Liver (tissue), 9 donors: Measurements from ENCODE around the gene CARD14. TPM values are rescaled to one million over a fixed set of nuclear protein-coding genes. Genes with fewer than 3 reads are reported as not detected.

Experiments
- DNase-seq: peaks from one replicate; pipeline ENCODE4 v3.0.0-alpha.2; 2017; ENCODE audit warnings: low spot score
- H3K27ac ChIP-seq, 2 donors: one replicate each; pipeline ENCODE4 v1.7.0; 2013; ENCODE audit warnings: inconsistent platforms in 2 of 2, low read length in 2 of 2, control low read depth in 1 of 2, low read depth in 1 of 2, mild to moderate bottlenecking in 1 of 2
- H3K27me3 ChIP-seq, 4 donors: one replicate each; pipeline versions ENCODE4 v1.6.1 to v1.7.0; 2013; ENCODE audit warnings: low read length in 3 of 4, inconsistent platforms in 1 of 4, mild to moderate bottlenecking in 1 of 4, moderate library complexity in 1 of 4; ENCODE audit not compliant: control insufficient read depth in 4 of 4, insufficient read depth in 4 of 4
- H3K36me3 ChIP-seq, 4 donors: one replicate each; pipeline versions ENCODE4 v1.6.1 to v1.7.0; 2013; ENCODE audit warnings: low read length in 3 of 4, mild to moderate bottlenecking in 3 of 4, low read depth in 1 of 4, moderate library complexity in 1 of 4; ENCODE audit not compliant: control insufficient read depth in 4 of 4, insufficient read depth in 3 of 4
- H3K4me1 ChIP-seq, 4 donors: one replicate each; pipeline versions ENCODE4 v1.6.1 to v1.7.0; 2013; ENCODE audit warnings: low read length in 3 of 4, mild to moderate bottlenecking in 3 of 4, moderate library complexity in 1 of 4; ENCODE audit not compliant: control insufficient read depth in 4 of 4, insufficient read depth in 4 of 4
- H3K4me3 ChIP-seq, 3 donors: one replicate each; pipeline versions ENCODE4 v1.6.1 to v1.7.0; 2013; ENCODE audit warnings: low read length in 3 of 3, control low read depth in 1 of 3, low read depth in 1 of 3, mild to moderate bottlenecking in 1 of 3
- H3K9ac ChIP-seq, 2 donors: one replicate each; pipeline ENCODE4 v1.7.0; 2013; ENCODE audit warnings: low read length in 2 of 2, mild to moderate bottlenecking in 2 of 2, moderate library complexity in 2 of 2, control low read depth in 1 of 2, low read depth in 1 of 2
- H3K9me3 ChIP-seq, 4 donors: one replicate each; pipeline versions ENCODE4 v1.6.1 to v1.7.0; 2013; ENCODE audit warnings: low read length in 3 of 4; ENCODE audit not compliant: control insufficient read depth in 4 of 4
- ATF3 ChIP-seq: IDR thresholded peaks from 2 replicates; pipeline ENCODE4 v1.6.1; 2016; ENCODE audit warnings: antibody characterized with exemption
- CTCF ChIP-seq: fragments of 150-350 bp; IDR thresholded peaks from 2 replicates; pipeline ENCODE4 v1.5.1; 2017; ENCODE audit warnings: improper control_type of control experiment, low read depth, low read length; ENCODE audit not compliant: missing input control
- EGR1 ChIP-seq, 2 donors: IDR thresholded peaks; 2 replicates each; pipeline ENCODE4 v1.6.1; 2016 to 2018; ENCODE audit warnings: antibody characterized with exemption in 2 of 2, low read depth in 2 of 2
- FOXA1 ChIP-seq: IDR thresholded peaks from 2 replicates; pipeline ENCODE4 v1.6.1; 2016; ENCODE audit warnings: antibody characterized with exemption
- FOXA2 ChIP-seq: IDR thresholded peaks from 2 replicates; pipeline ENCODE4 v1.6.1; 2016; ENCODE audit warnings: antibody characterized with exemption
- GABPA ChIP-seq, 2 donors: IDR thresholded peaks in 1 of 2; conservative IDR thresholded peaks in 1 of 2; 2 replicates each; pipeline ENCODE4 v1.6.1; 2016; ENCODE audit warnings: antibody characterized with exemption in 2 of 2, mild to moderate bottlenecking in 1 of 2, moderate library complexity in 1 of 2
- HNF4A ChIP-seq, 2 donors: conservative IDR thresholded peaks; 2 replicates each; pipeline ENCODE4 v1.6.1; 2016; ENCODE audit warnings: antibody characterized with exemption in 2 of 2, mild to moderate bottlenecking in 2 of 2
- HNF4G ChIP-seq: IDR thresholded peaks from 2 replicates; pipeline ENCODE4 v1.6.1; 2016; ENCODE audit warnings: antibody characterized with exemption
- MAX ChIP-seq: IDR thresholded peaks from 2 replicates; pipeline ENCODE4 v1.6.1; 2016; ENCODE audit warnings: antibody characterized with exemption
- NR2F2 ChIP-seq: IDR thresholded peaks from 2 replicates; pipeline ENCODE4 v1.6.1; 2016; ENCODE audit warnings: antibody characterized with exemption
- RAD21 ChIP-seq, 2 donors: IDR thresholded peaks; 2 replicates each; pipeline ENCODE4 v1.6.1; 2016; ENCODE audit warnings: antibody characterized with exemption in 2 of 2, mild to moderate bottlenecking in 2 of 2
- REST ChIP-seq: IDR thresholded peaks from 2 replicates; pipeline ENCODE4 v1.6.1; 2016; ENCODE audit warnings: antibody characterized with exemption, mild to moderate bottlenecking
- RXRA ChIP-seq, 2 donors: IDR thresholded peaks; 2 replicates each; pipeline ENCODE4 v1.6.1; 2017 to 2018; ENCODE audit warnings: antibody characterized with exemption in 2 of 2, mild to moderate bottlenecking in 1 of 2
- SP1 ChIP-seq: IDR thresholded peaks from 2 replicates; pipeline ENCODE4 v1.6.1; 2018; ENCODE audit warnings: antibody characterized with exemption, mild to moderate bottlenecking
- TAF1 ChIP-seq: conservative IDR thresholded peaks from 2 replicates; pipeline ENCODE4 v1.6.1; 2016; ENCODE audit warnings: antibody characterized with exemption, mild to moderate bottlenecking
- ZBTB33 ChIP-seq: IDR thresholded peaks from 2 replicates; pipeline ENCODE4 v1.6.1; 2016; ENCODE audit warnings: antibody characterized with exemption
- WGBS: extraction: QIAGEN DNeasy Blood & Tissue Kit; methylation state at CpG from one replicate; pipeline ENCODE4 v1.1.7; 2013; 5-methylcytosine and 5-hydroxymethylcytosine counted together
- polyA plus RNA-seq, 2 donors: library from polyadenylated mRNA; stranded (reverse) in 1 of 2; unstranded in 1 of 2; fragments of 200-250 nt in 1 of 2; fragments of >200 nt in 1 of 2; fragmentation: Nextera tagmentation in 1 of 2; extraction: Ambion mirVana in 1 of 2; gene quantifications; one replicate each; pipeline versions ENCODE4 v1.2.1 to v1.2.3, GENCODE V29; 2013 to 2015
- total RNA-seq, 2 donors: library from RNA; depleted of rRNA; stranded (reverse); fragments of >200 nt; gene quantifications; one replicate each; pipeline ENCODE4 v1.2.3, GENCODE V29; 2014
- donor health status: healthy.
- donor health status: healthy.
- donor health status: healthy.
- donor health status: healthy.
- donor health status: healthy.

Gene CARD14
- total and polyA plus RNA-seq, 4 donors = 0.07 to 0.70 (median 0.29) TPM

GRCh38 chr17:80248894-80249710, 79.3 kb downstream of the CARD14 start:
- Histone ChIP-seq H3K27ac (no peak overlapping the region), H3K9ac (no peak overlapping the region), H3K4me3 (no peak overlapping the region), H3K4me1 (no peaks in the 10 kb centered on the region), H3K36me3 (peaks cover 0 to 21% (median under 1%) of the 10 kb centered on the region in 4 donors), H3K9me3 (no peaks in the 10 kb centered on the region), H3K27me3 (no peaks in the 10 kb centered on the region)
- WGBS = 92% methylated on average over 26 of the region's 26 CpGs
- no peak for DNase-seq
- TF ChIP-seq FOXA1 (no peak), RXRA (IDR thresholded peaks at IDR 0.05) (no peak), EGR1 (IDR thresholded peaks at IDR 0.05; ENCODE audit: low read depth in 2 of 2) (no peak), ATF3 (no peak), FOXA2 (no peak), HNF4A (conservative IDR thresholded peaks at IDR 0.05) (no peak), RAD21 (IDR thresholded peaks at IDR 0.05) (no peak), REST (no peak), SP1 (no peak), MAX (no peak), CTCF (no peak), ZBTB33 (no peak), TAF1 (no peak), GABPA (IDR thresholded peaks at IDR 0.05 in 1 of 2, conservative IDR thresholded peaks at IDR 0.05 in 1 of 2) (no peak), HNF4G (no peak), NR2F2 (no peak)
